ENCODE measurements around the gene NHSL1.

The NHSL1 gene

DNA sequence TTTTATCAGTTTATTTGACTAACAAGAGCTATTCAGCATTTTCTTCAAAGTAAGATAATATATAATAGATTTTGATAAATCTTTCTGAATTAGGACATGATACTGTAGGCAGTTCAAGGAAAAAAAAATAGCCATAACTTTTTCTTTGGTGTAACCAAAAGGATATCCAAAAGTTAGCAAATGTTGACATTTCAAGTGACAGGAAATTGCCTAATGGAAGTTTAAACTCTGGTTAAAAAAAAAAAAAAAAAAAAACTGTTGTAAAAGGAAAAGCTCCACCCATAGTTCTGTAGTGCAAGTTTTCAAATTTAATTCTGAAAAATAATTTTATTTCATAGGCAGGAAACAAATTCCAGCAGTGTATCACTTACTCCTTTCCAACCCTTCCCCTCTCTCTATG is 76.4 kb downstream of the NHSL1 start:
- DNase-seq, result no peak

DNA sequence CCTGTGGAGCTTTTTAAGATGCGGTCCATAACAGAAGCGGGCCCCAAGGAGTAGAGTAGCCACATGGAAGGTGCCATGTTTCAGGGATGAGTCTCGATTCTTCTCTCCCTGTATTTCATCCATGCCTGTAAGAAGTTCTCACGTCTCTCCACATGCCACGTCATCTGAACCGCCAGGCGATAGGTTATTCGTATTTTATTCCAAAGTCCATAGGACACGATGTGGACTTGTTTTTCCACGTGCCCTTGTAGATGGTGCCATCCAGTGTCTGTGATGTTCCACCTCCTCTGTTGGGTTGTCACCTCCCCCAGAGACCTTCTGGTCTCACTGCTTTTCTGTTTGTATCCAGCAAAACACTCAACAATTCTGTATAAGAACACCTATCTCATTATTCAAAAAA is 77.7 kb downstream of the NHSL1 start:
- no peak for DNase-seq

DNA sequence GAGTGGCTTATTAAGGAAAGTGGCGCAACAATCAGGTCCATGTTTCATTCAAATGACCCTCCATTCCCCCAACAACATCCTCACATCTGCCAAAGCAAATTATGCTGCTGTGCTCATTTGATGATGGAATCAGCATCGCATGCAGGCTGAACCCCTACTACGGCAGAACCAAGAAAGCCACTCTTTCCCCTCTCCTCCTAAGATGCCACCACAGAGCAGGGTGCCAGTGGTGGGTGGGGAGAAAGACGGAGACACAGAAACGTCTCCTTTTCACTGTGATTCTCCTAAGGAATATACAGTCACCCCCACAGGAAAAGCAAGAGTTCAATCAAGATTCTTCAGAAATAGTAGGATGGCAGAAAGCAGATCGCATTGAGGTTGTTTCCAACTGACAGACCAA is 78.2 kb downstream of the NHSL1 start:
- no peak for DNase-seq

DNA sequence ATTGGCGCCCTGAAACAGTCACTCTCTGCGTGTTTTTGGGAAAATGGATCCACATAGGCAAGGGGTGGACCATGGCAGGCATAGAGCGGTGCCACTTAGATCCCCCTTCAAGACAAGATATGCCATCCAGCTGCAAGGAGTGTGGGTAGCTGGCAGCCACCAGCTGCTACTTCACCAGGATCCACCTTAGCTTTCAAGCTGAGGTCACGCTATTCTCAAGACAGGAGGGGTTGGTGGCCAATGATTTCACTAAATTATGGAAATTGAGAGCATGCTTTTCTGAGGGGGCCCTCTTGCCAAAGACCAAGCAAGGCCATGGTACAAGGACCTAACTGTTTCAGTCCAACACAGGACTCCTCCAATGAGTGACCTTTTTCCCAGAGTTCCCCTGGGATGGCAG is 78.9 kb downstream of the NHSL1 start:
- DNase-seq, result no peak

DNA sequence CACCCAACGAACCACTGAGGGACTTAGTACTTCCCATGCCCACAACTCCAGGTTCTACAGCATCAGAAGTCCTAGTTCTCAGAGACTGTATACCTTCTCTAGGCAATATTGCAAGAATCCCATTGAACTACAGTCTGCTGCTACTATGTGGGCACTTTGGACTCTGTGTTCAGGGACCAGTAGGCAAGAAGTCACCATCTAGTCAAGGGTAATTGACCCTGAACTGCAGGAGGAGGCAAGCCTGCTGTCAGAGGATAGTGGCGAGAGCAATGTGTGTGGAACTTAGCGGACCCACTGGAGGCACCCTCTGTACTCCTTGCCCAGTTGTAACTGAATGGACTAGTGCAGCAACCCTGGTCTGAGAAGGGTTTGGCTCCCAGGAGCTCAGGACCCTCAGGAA is 79.5 kb downstream of the NHSL1 start:
- no peak for DNase-seq

DNA sequence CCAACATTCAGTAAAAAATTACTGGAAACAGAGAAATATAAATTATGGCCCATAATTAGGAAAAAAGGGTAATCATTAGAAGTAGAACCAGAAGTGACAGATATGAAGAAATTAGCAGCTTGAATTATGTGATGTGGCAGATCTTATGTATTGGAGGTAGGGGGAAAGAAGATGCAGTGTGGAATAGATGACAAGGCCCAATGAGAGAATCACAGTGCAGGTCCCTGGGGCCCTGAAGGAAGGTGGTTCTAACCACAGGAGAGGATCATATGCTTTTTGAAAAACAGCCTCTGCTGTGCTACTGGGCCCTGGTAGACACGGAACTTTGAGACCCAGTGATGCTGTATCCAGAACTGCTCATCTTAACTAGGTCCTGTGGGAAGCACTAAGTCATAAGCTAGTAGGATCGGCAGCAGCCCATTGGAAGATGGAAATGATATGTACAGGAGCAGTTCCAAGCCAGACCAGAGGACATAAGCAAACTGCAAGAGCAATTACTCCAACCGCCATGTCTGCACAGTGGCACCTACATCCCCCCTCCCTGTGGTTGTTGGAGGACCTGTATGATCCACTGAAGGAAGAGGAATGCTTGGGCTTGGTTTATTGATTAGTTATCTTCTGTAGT is 81.1 kb downstream of the NHSL1 start:
- no peak for DNase-seq

DNA sequence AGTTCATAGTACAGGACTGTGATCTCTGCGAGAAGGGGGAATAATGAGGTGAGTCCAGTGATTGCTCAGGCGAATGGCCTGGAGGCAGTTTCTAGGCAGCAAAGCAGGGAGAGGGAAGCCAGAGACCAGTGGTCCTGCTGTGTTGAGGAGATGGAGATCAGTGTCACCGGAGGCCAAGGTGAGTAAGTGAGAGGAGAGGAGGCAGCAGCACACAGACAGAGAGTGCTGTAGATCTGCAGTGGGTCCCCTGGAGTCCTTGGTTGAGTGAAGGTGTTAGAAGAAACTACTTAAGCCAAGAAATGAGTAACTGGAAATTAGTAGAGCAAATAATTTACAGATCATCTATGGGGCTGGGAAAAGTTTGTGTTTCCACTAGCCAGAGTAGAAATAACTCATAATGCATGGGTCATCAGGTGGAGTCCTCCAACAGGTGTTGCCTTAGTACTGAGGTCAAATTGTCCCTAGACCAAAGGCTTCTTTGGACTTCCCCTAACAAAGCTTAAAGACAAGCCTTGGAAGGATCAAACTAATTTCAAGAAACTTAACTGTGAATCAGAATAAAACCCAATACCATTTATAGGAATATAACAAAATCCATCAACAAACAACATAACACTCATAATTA is 81.7 kb downstream of the NHSL1 start:
- no peak for DNase-seq

DNA sequence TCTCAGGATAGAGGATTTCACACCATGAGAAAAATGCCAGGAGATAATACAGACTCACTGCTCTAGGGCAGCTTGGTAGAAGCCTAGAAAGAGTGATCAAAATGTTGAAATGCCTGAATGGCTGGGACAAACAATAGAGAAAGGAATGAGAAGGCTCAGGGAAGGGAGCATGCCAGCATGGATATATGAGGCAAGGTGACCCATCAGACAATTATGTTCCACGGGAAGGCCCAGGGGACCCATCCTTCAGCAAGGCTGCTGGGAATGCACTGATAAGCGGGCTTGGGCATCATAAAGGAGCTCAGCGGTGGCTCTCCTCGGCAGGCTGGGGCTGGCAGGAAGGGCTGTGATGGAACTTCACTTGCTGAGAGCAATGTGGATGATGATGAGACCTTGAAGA is 83.1 kb downstream of the NHSL1 start:
- DNase-seq, result no peak

DNA sequence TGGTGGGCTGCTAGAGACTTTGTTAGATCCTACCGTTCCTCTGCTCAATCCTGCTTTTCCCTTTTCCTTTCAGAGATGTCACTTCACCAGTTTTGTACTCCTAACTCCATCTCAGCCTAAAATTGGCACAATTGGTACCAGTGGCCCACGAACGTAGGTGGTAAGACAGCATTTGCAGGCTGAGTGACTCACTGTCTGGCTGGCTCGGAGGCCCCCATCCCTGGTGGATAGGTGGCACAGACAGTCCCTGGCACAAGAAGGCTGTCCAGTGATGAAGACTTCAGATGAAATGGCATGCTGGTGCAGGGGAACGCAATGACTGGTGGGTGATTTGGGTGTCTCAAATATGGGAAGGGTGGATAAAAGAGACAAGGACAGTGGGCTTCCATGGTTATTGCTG is 84.2 kb downstream of the NHSL1 start:
- DNase-seq, result no peak

DNA sequence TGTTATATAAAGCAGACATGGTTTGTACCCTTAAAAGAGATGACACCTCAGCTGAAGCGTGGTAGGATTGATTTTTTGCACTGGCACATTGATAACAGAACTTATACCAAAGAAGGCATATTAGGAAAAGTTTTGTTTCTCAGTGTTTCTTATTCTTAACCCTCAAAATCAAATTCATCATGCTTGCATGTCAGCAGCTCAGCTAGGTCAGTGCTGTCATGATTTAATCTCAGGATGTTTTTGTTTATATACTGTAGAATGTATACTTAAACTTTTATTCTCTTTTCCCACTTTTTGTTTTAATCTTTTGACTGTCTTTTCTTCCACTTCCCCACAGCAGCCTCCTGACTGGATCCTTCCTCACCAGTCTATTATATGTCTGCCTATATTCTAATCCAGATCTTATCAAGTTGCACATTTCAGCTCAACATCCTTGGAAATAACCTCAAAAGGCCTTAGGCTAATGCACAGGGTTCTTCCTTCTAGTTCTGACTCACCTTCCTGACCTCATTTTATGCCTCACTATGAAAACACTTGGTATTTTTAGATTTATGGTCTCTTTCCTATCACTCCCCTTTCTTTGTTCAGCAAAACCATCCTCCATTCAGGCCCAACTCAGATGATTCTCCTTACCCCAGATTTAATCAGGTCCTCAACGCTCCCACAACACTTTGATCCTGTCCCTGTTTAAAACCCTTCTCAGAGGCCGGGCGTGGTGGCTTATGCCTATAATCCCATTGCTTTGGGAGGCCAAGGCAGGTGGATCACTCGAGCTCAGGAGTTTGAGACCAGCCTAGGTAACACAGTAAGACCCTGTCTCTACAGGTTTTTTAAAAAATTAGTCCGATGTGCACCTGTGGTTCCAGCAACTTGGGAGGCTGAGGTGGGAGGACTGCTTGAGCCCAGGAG is 88.1 kb downstream of the NHSL1 start:
- no peak for DNase-seq

DNA sequence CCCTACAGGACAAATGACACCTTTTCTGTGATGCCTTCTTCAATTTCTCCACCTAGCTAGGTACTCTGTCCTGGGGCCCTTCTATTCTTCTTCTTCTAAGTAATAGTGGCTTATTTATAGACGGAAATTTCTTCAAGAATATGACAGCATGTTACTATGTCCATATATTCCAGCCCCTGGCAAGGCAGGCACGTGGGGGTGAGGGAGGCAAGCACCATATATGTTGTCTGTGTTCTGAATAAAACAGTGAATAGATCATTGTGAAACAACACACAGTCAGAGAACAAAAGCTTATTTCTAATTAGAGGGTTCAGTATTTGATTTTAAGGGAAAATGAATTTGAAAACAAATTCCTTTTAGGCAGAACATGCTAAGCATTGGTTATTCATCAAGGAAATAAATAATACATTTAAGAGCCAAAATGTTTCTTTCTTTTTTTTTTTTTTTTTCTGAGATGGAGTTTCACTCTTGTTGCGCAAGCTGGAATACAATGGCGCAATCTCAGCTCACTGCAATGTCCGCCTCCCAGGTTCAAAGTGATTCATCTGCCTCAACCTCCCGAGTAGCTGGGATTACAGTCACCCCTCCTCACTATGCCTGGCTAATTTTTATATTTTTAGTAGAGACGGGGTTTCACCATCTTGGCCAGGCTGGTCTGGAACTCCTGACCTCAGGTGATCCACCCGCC is 89.1 kb downstream of the NHSL1 start:
- no peak for DNase-seq

DNA sequence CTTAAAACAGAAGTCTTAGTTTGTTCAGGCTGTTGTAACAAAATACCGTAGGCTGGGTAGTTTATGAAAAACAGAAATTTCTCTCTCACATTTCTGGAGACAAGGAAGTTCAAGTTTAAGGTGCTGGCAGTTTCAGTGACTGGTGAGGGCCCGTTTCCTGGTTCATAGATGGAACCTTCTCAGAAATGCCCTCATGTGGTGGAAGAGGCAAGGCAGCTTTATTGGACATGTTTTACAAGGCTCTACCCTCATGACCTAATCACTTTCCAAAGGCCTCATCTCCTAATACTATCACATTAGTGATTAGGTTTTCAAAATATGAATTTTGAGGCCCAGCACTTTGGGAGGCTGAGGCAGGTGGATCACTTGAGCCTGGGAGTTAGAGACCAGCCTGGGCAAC is 92.9 kb downstream of the NHSL1 start:
- no peak for DNase-seq

DNA sequence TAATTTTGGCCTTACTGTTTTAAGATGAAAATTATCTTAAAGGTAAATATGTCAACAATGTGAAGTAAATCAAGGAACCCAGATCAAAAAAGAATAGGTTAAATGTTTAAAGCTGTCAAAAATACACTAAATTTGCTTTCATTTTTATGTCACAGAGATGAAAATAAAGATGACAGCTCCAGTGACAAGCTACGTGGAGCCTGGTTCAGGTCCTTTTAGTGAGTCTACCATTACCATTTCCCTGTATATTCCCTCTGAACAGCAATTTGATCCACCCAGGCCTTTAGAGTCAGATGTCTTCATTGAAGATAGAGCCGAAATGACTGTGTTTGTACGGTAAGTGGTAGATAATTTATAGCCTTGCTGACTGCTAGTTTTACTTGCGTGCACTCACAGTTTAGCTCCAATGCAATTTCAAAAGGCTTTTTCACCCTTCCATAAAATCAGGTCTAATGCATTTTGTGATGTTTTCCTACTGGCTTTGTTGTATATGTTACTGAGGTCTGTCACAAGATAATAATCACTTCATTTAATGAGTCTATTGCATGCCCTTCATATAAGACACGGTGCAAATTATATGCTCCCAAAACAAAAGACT is 93.4 kb downstream of the NHSL1 start:
- DNase-seq, result no peak

DNA sequence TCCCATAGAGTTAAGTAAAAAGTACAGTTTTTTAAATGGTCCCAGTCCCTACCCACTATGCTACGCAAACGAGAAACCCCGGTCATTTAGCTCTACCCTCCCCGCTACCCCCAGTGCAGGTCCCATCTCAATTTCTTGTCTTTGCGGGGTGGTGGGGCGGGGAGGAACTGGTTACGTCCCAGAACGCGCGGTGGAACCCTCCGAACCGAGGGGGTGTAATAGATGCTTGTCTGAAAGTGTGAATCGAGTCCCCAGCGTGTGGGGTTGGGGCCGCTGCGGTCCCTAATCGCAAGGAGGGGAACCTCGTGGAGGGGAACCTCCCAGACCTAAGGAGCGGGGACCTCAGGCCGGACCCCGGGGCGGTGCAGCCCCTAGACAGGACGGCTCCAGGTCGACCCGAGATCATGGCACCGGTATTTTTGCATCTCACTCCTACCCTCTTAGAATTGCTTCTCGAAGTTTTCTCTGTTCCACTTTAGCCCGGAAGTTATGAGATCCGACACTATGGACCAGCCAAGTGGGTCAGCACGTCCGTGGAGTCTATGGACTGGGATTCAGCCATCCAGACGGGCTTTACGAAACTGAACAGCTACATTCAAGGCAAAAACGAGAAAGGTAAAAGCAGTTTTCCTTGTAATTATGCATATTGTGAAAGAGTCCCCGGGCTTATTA is 94.5 kb downstream of the NHSL1 start:
- no peak for DNase-seq

DNA sequence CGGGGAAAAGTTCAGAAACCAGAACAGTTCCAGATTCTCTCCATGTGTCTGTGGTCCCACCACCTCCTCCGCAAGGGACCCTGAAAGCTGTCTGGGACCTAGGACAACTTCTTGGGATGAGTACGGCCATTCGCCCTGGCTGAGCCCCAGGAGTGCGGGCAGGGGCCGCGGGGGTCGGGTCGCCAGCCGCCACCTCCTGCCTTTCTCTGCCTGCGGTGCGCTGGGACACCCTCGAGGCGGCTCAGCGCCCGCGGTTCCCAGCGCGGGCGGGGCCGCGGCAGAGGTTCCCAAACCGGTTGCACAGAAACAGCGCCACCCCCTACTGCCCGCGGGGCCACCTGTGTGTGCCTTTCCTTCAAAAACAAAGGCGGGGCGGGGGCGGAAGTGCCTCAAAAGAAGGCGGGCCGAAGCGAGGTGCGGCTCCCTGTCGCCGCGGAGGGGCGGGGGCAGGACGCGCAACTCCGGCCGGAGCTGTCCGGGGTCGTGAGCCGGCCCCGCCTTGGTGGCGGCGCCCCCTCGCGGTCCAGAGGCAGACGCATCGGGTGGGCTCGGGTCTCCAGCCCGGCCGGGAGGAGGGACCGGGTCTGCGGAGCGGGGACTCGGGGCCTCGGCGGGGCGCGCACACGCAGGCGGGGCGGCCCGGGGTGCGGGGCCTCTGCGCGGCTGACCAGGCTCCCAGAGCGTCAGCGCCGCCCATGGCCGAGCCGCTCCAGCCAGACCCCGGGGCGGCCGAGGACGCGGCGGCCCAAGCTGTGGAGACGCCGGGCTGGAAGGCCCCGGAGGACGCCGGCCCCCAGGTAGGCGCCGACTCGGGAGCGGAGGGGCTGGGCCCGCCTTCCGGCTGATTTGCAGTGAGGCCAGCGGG is 95.3 kb downstream of the NHSL1 start, which contains the start of gene HEBP2:
TSS of gene HEBP2 (plus strand) at position 423 of the 865 bp plus-strand sequence. CDS start at position 696, 273 bp downstream.
- DNase-seq, result peak; percentile 54

DNA sequence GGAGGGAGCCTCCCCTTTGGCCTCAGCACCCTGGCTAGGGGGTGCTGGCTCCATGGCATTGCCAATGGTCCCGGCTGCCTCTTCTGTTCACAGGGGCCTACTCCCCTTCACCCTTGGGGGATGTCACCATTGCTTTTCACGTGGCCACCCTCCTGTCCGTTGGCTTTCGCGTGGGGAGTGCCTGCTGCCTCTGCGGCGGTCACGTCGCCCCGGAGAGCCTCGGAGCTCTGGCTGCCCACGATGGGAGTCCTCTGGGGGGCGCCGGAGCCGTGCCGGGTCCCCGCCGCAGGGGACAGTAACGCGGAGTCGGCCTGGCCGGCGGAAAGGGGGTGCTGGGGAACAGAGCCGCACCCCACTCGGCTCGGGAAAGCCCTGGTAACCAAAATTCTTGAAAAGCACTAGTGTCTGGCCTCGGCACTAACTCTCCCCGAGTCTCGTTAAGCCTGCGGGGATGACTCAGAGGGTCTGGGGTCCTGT is 95.9 kb downstream of the NHSL1 start:
- DNase-seq, result peak; percentile 2

DNA sequence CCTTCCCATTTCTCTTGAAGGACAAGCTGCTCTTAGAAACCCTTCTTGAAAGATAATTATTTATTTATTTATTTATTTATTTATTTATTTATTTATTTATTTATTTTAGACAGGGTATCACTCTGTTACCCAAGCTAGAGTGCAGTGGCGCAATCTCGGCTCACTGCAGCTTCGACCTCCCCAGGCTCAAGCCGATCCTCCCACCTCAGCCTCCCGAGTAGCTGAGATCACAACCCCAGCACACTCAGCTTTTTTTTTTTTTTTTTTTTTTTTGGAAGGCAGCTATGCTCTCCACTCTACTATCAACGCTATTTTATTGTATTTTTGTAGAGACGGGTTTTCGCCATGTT is 96.5 kb downstream of the NHSL1 start:
- DNase-seq, result no peak

DNA sequence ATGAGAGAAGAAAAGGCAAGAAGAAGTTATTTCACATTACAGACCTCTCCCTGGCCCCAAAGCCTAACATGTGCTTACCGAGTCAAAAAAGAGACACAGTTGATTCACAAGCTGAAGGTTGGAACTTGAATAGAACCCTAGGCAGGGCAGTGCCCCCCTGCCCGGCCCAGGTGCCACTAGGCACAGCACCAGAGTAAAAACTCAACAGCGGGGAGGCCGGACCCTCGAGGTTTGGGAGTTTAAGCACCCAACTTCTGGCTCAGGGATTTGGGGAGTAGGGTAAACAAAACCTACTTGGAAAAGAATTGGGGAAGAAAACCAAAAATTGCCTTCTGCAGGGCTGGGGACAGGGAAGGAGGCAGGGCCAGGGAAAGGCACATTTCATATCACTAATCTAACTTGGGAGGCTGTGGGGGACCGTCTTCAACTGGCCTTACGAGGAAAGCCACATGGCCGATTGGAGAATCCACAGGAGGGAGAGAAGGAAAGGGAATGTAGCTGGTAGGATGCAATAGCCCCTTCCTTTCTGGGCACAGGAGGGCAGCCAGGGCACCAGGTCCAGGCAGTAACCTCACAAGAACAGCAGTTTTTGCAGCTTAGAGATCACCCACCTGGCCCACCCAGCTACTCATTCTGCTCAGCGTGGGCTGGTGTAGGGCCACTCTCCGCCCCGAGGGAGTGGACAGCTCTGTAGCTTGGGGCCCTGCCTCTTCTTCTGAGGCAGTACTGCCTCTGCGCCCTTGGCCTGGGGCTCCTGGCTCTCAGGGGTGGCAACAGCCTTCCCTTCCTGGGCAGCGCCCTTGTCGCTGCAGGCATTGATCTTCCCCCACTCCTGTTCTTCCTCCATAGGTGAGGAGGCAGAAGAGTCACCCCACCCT is 97.1 kb downstream of the NHSL1 start:
- DNase-seq, result no peak

DNA sequence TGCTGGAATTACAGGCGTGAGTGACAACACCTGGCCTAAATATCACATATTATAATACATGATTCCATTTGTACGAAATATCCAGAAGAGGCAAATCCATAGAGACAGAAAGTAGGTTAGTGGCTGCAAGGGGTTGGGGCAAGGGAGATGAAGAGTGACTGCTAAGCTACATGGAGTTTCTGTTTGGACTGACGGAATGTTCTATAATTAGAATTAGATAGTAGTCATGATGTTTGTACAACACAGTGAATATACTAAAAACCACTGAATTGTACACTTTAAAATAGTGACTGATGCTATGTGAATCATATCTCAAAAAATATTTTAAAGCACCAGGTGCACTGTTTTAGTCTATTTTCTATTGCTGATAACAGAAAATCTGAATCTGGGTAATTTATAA is 99.0 kb downstream of the NHSL1 start:
- no peak for DNase-seq
